Activated naive CD4-positive, alpha-beta T cell treated with anti-CD3 and anti-CD28 coated beads, Interleukin-2, amount 10 ng/mL, durations not matched to agents 5 hours and 36 hours (primary cell): Measurements from ENCODE around the gene FICD. TPM values are rescaled to one million over a fixed set of nuclear protein-coding genes. Genes with fewer than 3 reads are reported as not detected.

Source experiments
- total RNA-seq, 2 experiments: library from RNA; stranded (reverse); gene quantifications; one replicate each; pipeline ENCODE4 v1.2.3, GENCODE V29; 2021

The FICD gene
- total RNA-seq: 1 to 10 TPM; 6.0 to 6.4 TPM

GRCh38 chr12:108514973-108515814 is at the start of gene FICD:
FICD (plus strand) TSS chr12:108515277; CDS start chr12:108516973, 1,696 bp downstream.

GRCh38 chr12:108560752-108561719 is 46.0 kb downstream of the FICD start, which contains the start of gene SART3:
SART3 (minus strand) TSS chr12:108561173; CDS start chr12:108561154, 19 bp downstream.

GRCh38 chr12:108562348-108563135 is 47.5 kb downstream of the FICD start, which contains the start of gene ISCU:
ISCU (plus strand) TSS chr12:108562596; CDS start chr12:108562623, 27 bp downstream.

Other genes with a start within 250 kb of the FICD start
- gene CMKLR1, start 176.0 kb upstream of the FICD start, total RNA-seq: not detected
- gene SART3, start 45.9 kb downstream of the FICD start, total RNA-seq: 10 to 100 TPM; 59.9 to 64.9 TPM
- 10 to 100 TPM; 57.5 to 60.9 TPM for gene ISCU, start 47.3 kb downstream of the FICD start, total RNA-seq
- gene TMEM119, start 82.8 kb downstream of the FICD start, total RNA-seq: under 1 TPM; 0.53 to 0.63 TPM
- 100 to 1,000 TPM; 224 to 229 TPM for gene SELPLG, start 118.6 kb downstream of the FICD start, total RNA-seq
- 10 to 100 TPM; 16.4 to 18.4 TPM for gene CORO1C, start 216.2 kb downstream of the FICD start, total RNA-seq